ENCODE results near the gene E2F1. TPM values are rescaled to one million over a fixed set of nuclear protein-coding genes. Genes with fewer than 3 reads are reported as not detected.
"Not testable (repeated sequence)": the region's sequence is repeated elsewhere in the genome, so short reads cannot be mapped to it uniquely, and the experiment has no call there.

E2F1 gene
- total RNA-seq, 4 donors from 2014 or later = 1.3 to 4.2 (median 1.8) TPM

DNA sequence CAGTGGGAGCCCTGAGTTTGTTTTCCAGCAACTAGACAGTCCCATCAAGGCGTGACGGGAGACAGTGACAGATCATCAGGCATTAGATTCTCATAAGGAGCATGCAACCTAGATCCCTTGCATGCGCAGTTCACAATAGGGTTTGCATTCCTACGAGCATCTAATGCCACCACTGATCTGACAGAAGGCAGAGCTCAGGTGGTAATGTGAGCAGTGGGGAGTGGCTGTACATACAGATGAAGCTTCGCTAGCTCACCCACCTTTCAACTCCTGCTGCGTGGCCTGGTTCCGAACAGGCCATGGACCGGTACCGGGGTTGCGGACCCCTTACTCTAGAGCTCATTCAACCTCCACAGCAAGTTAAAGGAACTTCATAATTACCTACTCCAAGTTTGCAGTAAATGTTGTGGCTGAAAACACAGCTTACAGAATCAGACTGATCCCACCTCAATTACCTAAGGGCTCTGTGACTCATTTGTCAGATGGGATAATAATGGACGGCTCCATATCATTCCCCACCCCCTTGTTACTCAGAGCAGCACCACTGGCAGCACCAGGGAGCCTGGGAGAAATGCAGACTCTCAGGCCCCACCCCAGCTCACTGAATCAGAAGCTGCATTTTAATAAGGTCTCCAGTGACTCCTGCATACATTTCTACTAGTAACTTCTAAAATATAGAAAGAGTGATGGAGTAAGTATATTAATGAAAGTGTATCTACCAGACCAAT, 18.2 kb upstream of the E2F1 start:
- TF ChIP-seq CTCF (IDR thresholded peaks at IDR 0.05) (no peak), POLR2A (IDR thresholded peaks at IDR 0.05) (no peak), EP300 (IDR thresholded peaks at IDR 0.05) (no peak)
- no peaks in the 10 kb centered on the region for H3K9me3 ChIP-seq
- H3K4me3 ChIP-seq = no peak overlapping the region
- H3K27ac ChIP-seq = no peak overlapping the region
- no peaks in the 10 kb centered on the region for H3K4me1 ChIP-seq
- peaks cover 0 to 58% (median 0%) of the 10 kb centered on the region in 3 donors for H3K36me3 ChIP-seq
- WGBS, 2 donors = 92 to 97% methylated on average over 11 of the region's 11 CpGs
- DNase-seq (ENCODE audit: low spot score in 2 of 2) = no peak
- H3K27me3 ChIP-seq = no peaks in the 10 kb centered on the region

DNA sequence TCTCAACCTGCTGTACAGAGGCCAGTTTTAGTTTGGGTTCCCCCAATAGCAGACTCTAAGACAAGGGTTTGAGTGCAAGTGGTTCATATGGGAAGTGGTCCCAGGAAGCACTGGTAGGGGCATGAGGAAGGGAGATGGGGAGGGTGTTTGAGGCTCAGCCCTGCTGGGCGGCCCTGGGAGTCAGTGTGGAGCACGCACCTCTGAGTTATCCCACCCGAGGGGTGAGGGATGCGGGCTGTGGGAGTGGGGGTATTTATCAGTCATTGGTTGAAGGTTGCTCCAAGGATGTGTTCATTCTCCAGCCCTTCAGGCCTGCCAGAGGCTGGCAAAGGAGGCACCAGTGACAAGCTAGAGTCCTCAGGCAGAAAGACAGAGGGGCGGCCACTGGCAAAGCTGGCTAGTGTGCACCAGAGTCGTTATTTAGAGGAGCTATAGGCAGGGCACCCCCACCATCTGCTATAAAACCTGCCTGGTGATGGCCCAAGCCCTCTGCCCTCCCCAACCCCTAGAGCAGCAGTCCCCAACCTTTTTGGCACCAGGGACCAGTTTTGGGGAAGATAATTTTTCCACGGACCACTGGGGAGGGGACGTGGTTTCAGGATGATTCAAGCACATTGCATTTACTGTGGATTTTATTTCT, 17.4 kb upstream of the E2F1 start:
- DNase-seq (ENCODE audit: low spot score in 2 of 2) = no peak
- Histone ChIP-seq H3K4me3 (no peak overlapping the region), H3K27ac (no peak overlapping the region), H3K36me3 (peaks cover 0 to 51% (median 0%) of the 10 kb centered on the region in 3 donors), H3K4me1 (no peaks in the 10 kb centered on the region), H3K27me3 (no peaks in the 10 kb centered on the region), H3K9me3 (no peaks in the 10 kb centered on the region)
- no peak for TF ChIP-seq CTCF (IDR thresholded peaks at IDR 0.05)
- no peak for TF ChIP-seq EP300 (IDR thresholded peaks at IDR 0.05)
- TF ChIP-seq POLR2A (IDR thresholded peaks at IDR 0.05) = no peak
- 87 to 93% methylated on average over 7 to 8 of the region's 8 CpGs for WGBS, 2 donors

DNA sequence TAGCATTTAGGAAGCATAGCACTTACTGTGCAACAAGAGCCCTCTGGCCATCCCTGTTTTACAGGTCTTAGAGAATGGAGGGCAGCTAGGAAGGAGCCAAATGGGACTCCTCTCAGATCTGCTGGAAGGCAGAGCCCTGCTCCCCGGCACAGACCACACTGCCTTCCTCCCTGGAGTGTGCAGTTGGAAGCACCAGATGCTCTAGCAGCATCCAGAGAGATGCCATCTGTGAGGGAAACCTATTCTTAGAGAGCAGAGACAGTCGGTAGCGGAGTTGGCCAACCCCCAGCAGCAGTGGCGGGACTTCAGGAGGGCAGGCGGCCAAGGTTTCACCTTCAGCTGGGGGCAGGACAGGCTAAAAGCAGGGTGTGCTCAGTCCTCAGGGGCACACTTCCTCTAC, 16.7 kb upstream of the E2F1 start:
- WGBS, 2 donors = 63 to 67% methylated on average over 5 of the region's 5 CpGs
- Histone ChIP-seq H3K27me3 (no peaks in the 10 kb centered on the region), H3K4me1 (no peaks in the 10 kb centered on the region), H3K4me3 (no peak overlapping the region), H3K9me3 (no peaks in the 10 kb centered on the region), H3K27ac (no peak overlapping the region), H3K36me3 (peaks cover 0 to 43% (median 0%) of the 10 kb centered on the region in 3 donors)
- DNase-seq (ENCODE audit: low spot score in 2 of 2) = no peak
- no peak for TF ChIP-seq POLR2A (IDR thresholded peaks at IDR 0.05)
- no peak for TF ChIP-seq EP300 (IDR thresholded peaks at IDR 0.05)
- no peak for TF ChIP-seq CTCF (IDR thresholded peaks at IDR 0.05)

GRCh38 chr20:33701629-33702450, 15.7 kb upstream of the E2F1 start:
- no peak overlapping the region for H3K27ac ChIP-seq
- WGBS, 2 donors = 76 to 79% methylated on average over 12 to 17 of the region's 27 CpGs
- no peak for DNase-seq (ENCODE audit: low spot score in 2 of 2)
- H3K4me3 ChIP-seq = no peak overlapping the region
- H3K27me3 ChIP-seq = no peaks in the 10 kb centered on the region
- TF ChIP-seq EP300 (IDR thresholded peaks at IDR 0.05) (no peak), POLR2A (IDR thresholded peaks at IDR 0.05) (no peak), CTCF (IDR thresholded peaks at IDR 0.05) (no peak)
- no peaks in the 10 kb centered on the region for H3K9me3 ChIP-seq
- peaks cover 0 to 33% (median 0%) of the 10 kb centered on the region in 3 donors for H3K36me3 ChIP-seq
- no peaks in the 10 kb centered on the region for H3K4me1 ChIP-seq

GRCh38 chr20:33700696-33701441, 14.7 kb upstream of the E2F1 start:
- not testable (repeated sequence) for DNase-seq (ENCODE audit: low spot score in 2 of 2); H3K4me3 ChIP-seq; H3K9me3 ChIP-seq; H3K4me1 ChIP-seq; H3K27me3 ChIP-seq; H3K27ac ChIP-seq
- 91 to 97% methylated on average over 16 to 37 of the region's 45 CpGs for WGBS, 2 donors
- H3K36me3 ChIP-seq = peaks cover 0 to 23% (median 0%) of the 10 kb centered on the region in 3 donors

GRCh38 chr20:33698966-33699365, 12.8 kb upstream of the E2F1 start:
- not testable (repeated sequence) for H3K4me1 ChIP-seq; H3K36me3 ChIP-seq; H3K27ac ChIP-seq; H3K9me3 ChIP-seq; H3K27me3 ChIP-seq; H3K4me3 ChIP-seq; DNase-seq (ENCODE audit: low spot score in 2 of 2)
- WGBS, 2 donors = 93 to 99% methylated on average over 13 to 14 of the region's 27 CpGs

Measured in tibial nerve (tissue), 4 donors.